Neural progenitor cell (in vitro differentiated cells): ENCODE measurements around the gene BCAS3. TPM values are rescaled to one million over a fixed set of nuclear protein-coding genes. Genes with fewer than 3 reads are reported as not detected.
A peak's percentile ranks its signal among the peaks of the same experiment; 100 is the strongest.

Experiments used
- DNase-seq: peaks from one replicate; pipeline ENCODE4 v3.0.0-alpha.2; 2016; ENCODE audit warnings: low spot score
- H2AFZ ChIP-seq: fragments of 200-600 bp; sonication (generic); replicated peaks from 2 replicates; pipeline ENCODE4 v1.6.1; 2016; ENCODE audit warnings: antibody characterized with exemption
- H3F3A ChIP-seq: fragments of 200-600 bp; sonication (generic); 2 replicates; pipeline ENCODE4 v1.6.1; 2016; ENCODE audit warnings: antibody characterized with exemption, low read depth
- H3K27ac ChIP-seq: fragments of 200-600 bp; sonication (generic); 2 replicates; pipeline ENCODE4 v1.5.1; 2016; ENCODE audit warnings: mild to moderate bottlenecking
- H3K27me3 ChIP-seq: fragments of 200-600 bp; sonication (generic); 2 replicates; pipeline ENCODE4 v1.6.1; 2016; ENCODE audit warnings: mild to moderate bottlenecking, moderate library complexity
- H3K36me3 ChIP-seq: fragments of 200-600 bp; sonication (generic); 2 replicates; pipeline ENCODE4 v1.5.1; 2016
- H3K4me1 ChIP-seq: fragments of 200-600 bp; sonication (generic); 2 replicates; pipeline ENCODE4 v1.6.1; 2016; ENCODE audit warnings: mixed run types
- H3K4me2 ChIP-seq: fragments of 200-600 bp; sonication (generic); 2 replicates; pipeline ENCODE4 v1.6.1; 2016
- H3K4me3 ChIP-seq: fragments of 200-600 bp; sonication (generic); 2 replicates; pipeline ENCODE4 v1.5.1; 2016
- H3K79me2 ChIP-seq: fragments of 200-600 bp; sonication (generic); 2 replicates; pipeline ENCODE4 v1.6.1; 2016; ENCODE audit warnings: low read depth
- H3K9ac ChIP-seq: fragments of 200-600 bp; sonication (generic); 2 replicates; pipeline ENCODE4 v1.6.1; 2016
- H3K9me3 ChIP-seq: fragments of 200-600 bp; sonication (generic); 2 replicates; pipeline ENCODE4 v1.5.1; 2016; ENCODE audit warnings: low read depth
- H4K20me1 ChIP-seq: fragments of 200-600 bp; sonication (generic); 2 replicates; pipeline ENCODE4 v1.6.1; 2016; ENCODE audit warnings: low read depth
- H3K27ac Mint-ChIP-seq: 3 replicates; pipeline ENCODE4 v1.8.0; 2021; ENCODE audit warnings: mixed read lengths
- H3K27me3 Mint-ChIP-seq: 2 replicates; pipeline ENCODE4 v1.8.0; 2022; ENCODE audit warnings: low read depth, mild to moderate bottlenecking, inconsistent platforms, moderate library complexity, mixed read lengths; ENCODE audit not compliant: insufficient read depth
- H3K36me3 Mint-ChIP-seq: 3 replicates; pipeline ENCODE4 v1.8.0; 2021; ENCODE audit warnings: mixed read lengths
- H3K4me1 Mint-ChIP-seq: 3 replicates; pipeline ENCODE4 v1.8.0; 2021; ENCODE audit warnings: mixed read lengths
- H3K4me3 Mint-ChIP-seq: 3 replicates; pipeline ENCODE4 v1.8.0; 2021; ENCODE audit warnings: mild to moderate bottlenecking, moderate library complexity, mixed read lengths
- H3K9me3 Mint-ChIP-seq: 3 replicates; pipeline ENCODE4 v1.8.0; 2020; ENCODE audit warnings: mixed read lengths
- CTCF ChIP-seq: fragments of 200-600 bp; sonication (generic); IDR thresholded peaks from 2 replicates; pipeline ENCODE4 v1.5.1; 2017; ENCODE audit warnings: antibody characterized with exemption, mild to moderate bottlenecking
- EZH2 ChIP-seq: fragments of 200-600 bp; sonication (generic); IDR thresholded peaks from 2 replicates; pipeline ENCODE4 v1.6.1; 2017; ENCODE audit warnings: antibody characterized with exemption, mild to moderate bottlenecking, moderate library complexity
- EZH2phosphoT487 ChIP-seq: fragments of 200-600 bp; sonication (generic); IDR thresholded peaks from 2 replicates; pipeline ENCODE4 v1.6.1; 2017; ENCODE audit warnings: antibody characterized with exemption
- total RNA-seq: library from RNA; depleted of rRNA; stranded (reverse); fragments of >200 nt; gene quantifications from 2 replicates; pipeline ENCODE4 v1.2.3, GENCODE V29; 2015; ENCODE audit warnings: low replicate concordance

BCAS3 gene
- total RNA-seq, 1 donor from 2014 or later = 60.9 TPM

DNA sequence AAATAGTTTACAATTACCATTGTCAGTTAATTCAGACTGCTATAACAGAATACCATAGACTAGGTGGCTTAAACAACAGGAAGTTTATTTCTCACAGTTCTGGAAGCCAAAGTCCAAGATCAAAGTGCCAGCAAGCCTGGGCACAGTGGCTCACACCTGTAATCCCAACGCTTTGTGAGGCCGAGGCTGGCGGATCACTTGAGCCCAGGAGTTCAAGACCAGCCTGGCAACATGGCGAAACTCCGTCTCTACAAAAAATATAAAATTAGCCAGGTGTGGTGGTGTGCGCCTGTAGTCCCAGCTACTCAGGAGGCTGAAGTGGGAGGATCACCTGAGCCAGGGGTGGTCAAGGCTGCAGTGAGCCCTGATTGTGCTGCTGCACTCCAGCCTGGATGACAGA is 650.7 kb downstream of the BCAS3 start:
- Histone ChIP-seq H3F3A (peaks cover 8% of the 10 kb centered on the region), H3K9me3 (no peaks in the 10 kb centered on the region), H3K4me1 (peaks cover 22% of the 10 kb centered on the region), H3K4me3 (no peak overlapping the region), H3K9ac (no peak overlapping the region), H3K27ac (no peak overlapping the region), H3K27me3 (no peaks in the 10 kb centered on the region), H3K4me2 (no peak overlapping the region), H2AFZ (no peak overlapping the region), H3K79me2 (no peaks in the 10 kb centered on the region), H3K36me3 (no peaks in the 10 kb centered on the region), H4K20me1 (no peaks in the 10 kb centered on the region)
- no peaks in the 10 kb centered on the region for H3K36me3 Mint-ChIP-seq
- peaks cover 8% of the 10 kb centered on the region for H3K27me3 Mint-ChIP-seq
- TF ChIP-seq CTCF = no peak
- TF ChIP-seq EZH2 = no peak
- no peak for TF ChIP-seq EZH2phosphoT487
- H3K9me3 Mint-ChIP-seq = no peaks in the 10 kb centered on the region
- no peak for DNase-seq
- no peak overlapping the region for H3K4me3 Mint-ChIP-seq
- no peak overlapping the region for H3K27ac Mint-ChIP-seq
- H3K4me1 Mint-ChIP-seq = peaks cover 27% of the 10 kb centered on the region

GRCh38 chr17:61330174-61331150 is 652.8 kb downstream of the BCAS3 start:
- H3K36me3 ChIP-seq = no peaks in the 10 kb centered on the region
- no peak overlapping the region for H3K4me3 ChIP-seq
- TF ChIP-seq CTCF = no peak
- no peak for TF ChIP-seq EZH2phosphoT487
- no peak for TF ChIP-seq EZH2
- Mint-ChIP-seq H3K27ac (no peak overlapping the region), H3K27me3 (peaks cover 8% of the 10 kb centered on the region), H3K9me3 (no peaks in the 10 kb centered on the region), H3K36me3 (no peaks in the 10 kb centered on the region), H3K4me3 (no peak overlapping the region), H3K4me1 (peaks cover 10% of the 10 kb centered on the region)
- H3K9ac ChIP-seq = no peak overlapping the region
- no peak overlapping the region for H2AFZ ChIP-seq
- H3F3A ChIP-seq = no peaks in the 10 kb centered on the region
- no peaks in the 10 kb centered on the region for H3K9me3 ChIP-seq
- peaks cover 9% of the 10 kb centered on the region for H3K4me1 ChIP-seq
- H4K20me1 ChIP-seq = no peaks in the 10 kb centered on the region
- DNase-seq = no peak
- H3K79me2 ChIP-seq = no peaks in the 10 kb centered on the region
- H3K4me2 ChIP-seq = no peak overlapping the region
- no peaks in the 10 kb centered on the region for H3K27me3 ChIP-seq
- no peak overlapping the region for H3K27ac ChIP-seq

DNA sequence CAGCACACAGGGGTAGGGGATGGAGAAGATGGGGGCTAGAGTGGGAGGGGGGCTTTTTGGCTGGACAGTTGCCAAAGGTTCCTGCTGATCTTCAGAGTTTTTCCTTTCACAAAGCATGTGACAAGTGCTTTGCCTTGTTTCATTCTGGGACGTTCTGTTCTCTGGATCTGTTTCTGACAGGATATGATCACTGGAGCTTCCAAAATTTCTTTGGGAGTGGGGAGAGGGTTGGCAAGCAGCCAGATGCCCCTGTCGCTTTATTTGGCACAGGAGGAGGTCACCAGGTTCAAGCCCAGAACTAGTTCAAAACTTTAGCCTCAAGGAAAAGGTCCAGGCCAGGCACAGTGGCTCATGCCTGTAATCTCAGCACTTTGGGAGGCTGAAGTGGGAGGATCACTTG is 653.5 kb downstream of the BCAS3 start:
- TF ChIP-seq CTCF (no peak), EZH2phosphoT487 (no peak), EZH2 (no peak)
- no peak overlapping the region for H3K4me3 ChIP-seq
- H2AFZ ChIP-seq = no peak overlapping the region
- H3K9ac ChIP-seq = no peak overlapping the region
- Mint-ChIP-seq H3K27me3 (peaks cover 7% of the 10 kb centered on the region), H3K4me1 (peaks cover 6% of the 10 kb centered on the region), H3K9me3 (no peaks in the 10 kb centered on the region), H3K4me3 (no peak overlapping the region), H3K27ac (peak overlapping the region; percentile 90), H3K36me3 (no peaks in the 10 kb centered on the region)
- no peak overlapping the region for H3K4me2 ChIP-seq
- H3K27ac ChIP-seq = no peak overlapping the region
- no peaks in the 10 kb centered on the region for H3K9me3 ChIP-seq
- H3K4me1 ChIP-seq = peaks cover 2% of the 10 kb centered on the region
- H3F3A ChIP-seq = no peaks in the 10 kb centered on the region
- H4K20me1 ChIP-seq = no peaks in the 10 kb centered on the region
- DNase-seq = no peak
- H3K27me3 ChIP-seq = no peaks in the 10 kb centered on the region
- H3K36me3 ChIP-seq = no peaks in the 10 kb centered on the region
- H3K79me2 ChIP-seq = no peaks in the 10 kb centered on the region
